Measurements from ENCODE around the gene PDCL3.

The PDCL3 gene

GRCh38 chr2:100611079-100612029 is 48.6 kb downstream of the PDCL3 start:
- no peak for DNase-seq (ENCODE audit: low spot score)

- no peak for DNase-seq (ENCODE audit: low spot score)
Measured at GRCh38 chr2:100612388-100613000, 49.7 kb downstream of the PDCL3 start.

GRCh38 chr2:100613719-100614118 is 50.9 kb downstream of the PDCL3 start:
- DNase-seq (ENCODE audit: low spot score): no peak

GRCh38 chr2:100614455-100615000 is 51.7 kb downstream of the PDCL3 start:
- DNase-seq (ENCODE audit: low spot score): no peak

- DNase-seq (ENCODE audit: low spot score): no peak
Measured at GRCh38 chr2:100615471-100615870, 52.7 kb downstream of the PDCL3 start.

DNA sequence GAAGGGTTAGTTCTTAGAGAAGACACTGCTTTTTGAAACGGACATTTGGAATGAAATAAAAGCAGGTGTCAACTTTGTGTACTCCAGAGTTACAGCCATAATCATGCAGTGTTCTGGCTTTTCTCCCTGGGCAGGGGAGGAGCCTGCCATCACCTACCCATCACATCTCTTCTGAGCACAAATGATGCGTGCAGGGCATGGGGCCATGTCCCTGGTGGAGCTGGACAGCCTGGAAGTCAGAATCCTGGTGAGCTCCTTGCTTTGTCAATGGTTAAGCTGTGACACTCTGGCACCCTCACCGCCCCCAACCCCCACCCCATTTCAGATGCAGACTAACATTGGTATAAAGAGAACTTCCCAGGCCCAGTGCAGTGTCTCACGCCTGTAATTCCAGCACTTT is 53.1 kb downstream of the PDCL3 start:
- no peak for DNase-seq (ENCODE audit: low spot score)

DNA sequence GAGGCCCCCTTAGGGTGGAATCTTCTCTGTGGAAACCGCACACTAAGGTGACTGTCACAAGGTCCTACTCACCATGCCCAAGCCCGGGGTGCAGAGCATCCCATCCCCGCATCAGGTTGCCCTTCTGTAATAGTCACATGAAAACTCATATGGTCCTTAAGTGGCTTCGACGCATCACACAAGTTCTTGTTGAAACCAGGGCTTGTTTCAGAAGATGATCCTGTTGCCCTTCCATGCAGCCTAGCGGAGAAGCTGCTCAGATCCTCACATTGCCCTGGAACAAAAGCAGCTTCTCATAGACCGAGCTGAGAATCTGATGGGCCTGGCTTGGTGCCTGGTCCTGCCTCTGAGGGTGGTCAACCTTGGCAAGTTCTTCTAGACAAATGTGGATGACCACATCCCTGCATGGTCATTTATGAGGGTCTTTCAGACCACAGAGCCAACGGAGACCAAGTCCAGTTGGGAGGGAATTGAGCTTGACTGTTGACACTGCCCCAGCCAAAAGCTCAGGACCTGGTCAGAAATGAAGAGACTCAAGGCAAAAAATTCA is 54.1 kb downstream of the PDCL3 start:
- DNase-seq (ENCODE audit: low spot score): no peak

DNA sequence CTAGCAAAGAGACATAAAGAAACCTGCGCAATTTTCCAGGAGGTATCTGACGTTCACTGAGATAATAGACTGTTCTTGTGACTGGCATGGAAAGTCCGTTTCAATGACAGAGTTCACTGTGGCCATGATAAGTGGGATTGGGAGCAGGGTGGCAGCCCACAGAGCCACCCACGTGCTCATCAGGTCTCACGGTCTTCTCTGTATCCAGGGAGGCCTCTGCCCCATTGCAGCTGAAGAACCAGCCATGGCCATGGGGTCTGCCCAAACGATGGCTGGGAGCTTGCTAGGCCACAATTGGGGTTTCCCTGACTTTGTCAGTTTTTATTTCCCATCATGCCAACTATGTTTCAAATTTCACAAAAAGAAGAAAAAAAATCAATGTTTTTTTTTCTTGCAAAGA is 57.2 kb downstream of the PDCL3 start:
- DNase-seq (ENCODE audit: low spot score): no peak

GRCh38 chr2:100620481-100620880 is 57.7 kb downstream of the PDCL3 start:
- DNase-seq (ENCODE audit: low spot score): no peak

DNA sequence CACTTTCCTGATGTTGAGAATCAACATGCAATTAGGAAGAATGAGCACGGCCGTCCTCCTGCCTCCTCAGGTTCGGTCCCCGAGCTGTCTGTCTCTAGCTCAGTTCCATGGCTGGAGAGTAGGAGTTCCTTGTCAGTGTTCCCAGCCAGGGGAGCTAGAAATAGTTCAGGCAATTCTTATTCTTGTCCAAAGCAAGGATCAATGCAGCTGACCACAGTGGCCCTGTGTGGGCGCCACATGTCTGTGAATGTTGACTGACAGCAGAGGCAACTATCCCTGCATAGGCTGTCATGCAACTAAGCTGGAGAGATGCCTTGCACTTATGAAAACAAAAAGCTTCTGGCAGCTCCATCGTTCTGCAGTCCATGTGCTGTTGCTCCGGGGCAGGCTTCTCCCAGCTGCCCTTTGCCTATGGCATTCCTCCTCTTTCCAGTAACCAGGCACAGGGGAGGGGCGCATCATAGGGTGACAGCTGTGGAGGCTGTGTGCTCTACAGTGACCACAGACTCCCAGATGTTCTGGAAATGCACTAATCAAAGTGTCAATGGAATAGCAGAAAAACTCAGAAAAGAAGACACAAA is 58.7 kb downstream of the PDCL3 start:
- DNase-seq (ENCODE audit: low spot score): no peak

DNA sequence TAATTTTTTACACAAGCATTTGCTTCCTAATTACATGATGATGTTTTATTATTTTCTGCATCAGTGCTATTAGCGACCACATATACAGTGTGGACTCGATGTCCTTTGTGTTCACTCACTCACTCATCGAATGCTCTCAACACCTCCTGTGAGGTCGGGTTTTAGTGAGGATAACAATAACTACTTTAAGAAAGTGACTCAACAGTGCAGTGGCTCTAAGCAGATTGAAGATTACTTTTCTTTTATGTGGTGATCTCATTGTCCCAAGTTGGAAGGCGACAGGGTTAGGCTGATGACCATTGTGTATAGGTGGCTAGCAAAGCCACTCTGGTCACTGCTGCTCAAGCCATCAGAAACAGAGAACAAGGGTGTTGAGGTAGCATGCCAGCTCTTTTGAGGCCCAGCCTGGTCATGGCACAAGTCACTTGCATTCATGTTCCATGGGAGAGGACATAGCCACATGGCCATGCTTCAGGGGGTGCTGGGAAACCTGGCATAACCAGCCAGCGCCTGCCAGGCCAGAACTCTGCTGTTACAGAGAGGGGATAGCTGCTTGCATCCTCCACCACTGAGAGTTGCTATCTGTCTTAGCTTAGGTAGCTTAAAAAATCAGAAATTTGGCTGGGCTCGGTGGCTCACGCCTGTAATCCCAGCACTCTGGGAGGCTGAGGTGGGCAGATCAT is 60.4 kb downstream of the PDCL3 start:
- no peak for DNase-seq (ENCODE audit: low spot score)

- no peak for DNase-seq (ENCODE audit: low spot score)
Measured at GRCh38 chr2:100623930-100624329, 61.1 kb downstream of the PDCL3 start.

GRCh38 chr2:100624536-100624935 is 61.7 kb downstream of the PDCL3 start:
- no peak for DNase-seq (ENCODE audit: low spot score)

DNA sequence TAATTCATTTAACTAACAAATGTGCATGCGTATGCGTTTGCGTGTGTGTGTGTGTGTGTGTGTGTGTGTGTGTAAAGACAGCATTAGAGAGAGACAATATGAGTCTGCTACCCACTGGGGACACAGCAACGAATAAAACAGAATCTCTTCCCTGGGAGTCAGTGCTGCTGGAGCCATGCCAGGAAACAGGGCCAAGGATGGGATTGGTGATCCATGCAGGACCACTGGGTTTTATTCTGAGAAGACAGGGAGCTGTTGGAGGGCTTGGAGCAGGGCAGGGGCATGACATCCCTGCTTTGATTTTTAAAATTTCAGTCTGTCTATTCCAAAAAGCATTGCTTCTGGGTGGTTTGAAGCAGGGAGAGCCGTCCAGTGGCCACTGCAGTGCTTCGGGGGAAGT is 62.9 kb downstream of the PDCL3 start:
- DNase-seq (ENCODE audit: low spot score): no peak

All from left forelimb (tissue), 1 donor.